ENCODE measurements around the gene OR1F1. TPM values are rescaled to one million over a fixed set of nuclear protein-coding genes. Genes with fewer than 3 reads are reported as not detected.
A peak's percentile ranks its signal among the peaks of the same experiment; 100 is the strongest.

OR1F1 gene
- total and polyA plus RNA-seq, 2 donors (not counting 1 experiment from before 2014, with no cell fraction given), result 0.23 TPM; not detected in 1

- no peak overlapping the region for H3K9ac ChIP-seq (ENCODE audit: insufficient read depth, low read length)
- DNase-seq (ENCODE audit: low read depth in 2 of 2), result no peak
- H3K27ac ChIP-seq (ENCODE audit: insufficient read depth, low read length), result no peak overlapping the region
- no peaks in the 10 kb centered on the region for H3K9me3 ChIP-seq (ENCODE audit: control insufficient read depth, insufficient read depth, low read depth, low read length)
- H3K36me3 ChIP-seq (ENCODE audit: control insufficient read depth, insufficient read depth, low read length), result no peaks in the 10 kb centered on the region
- H3K79me2 ChIP-seq (ENCODE audit: control insufficient read depth, insufficient read depth, low read length), result no peaks in the 10 kb centered on the region
- no peak overlapping the region for H3K4me2 ChIP-seq (ENCODE audit: extremely low read depth, insufficient read depth, low read length)
- peaks cover 20% of the 10 kb centered on the region for H3K27me3 ChIP-seq (ENCODE audit: control insufficient read depth, insufficient read depth, low read length)
- TF ChIP-seq EZH2 (IDR thresholded peaks at IDR 0.05; ENCODE audit: low read length, missing control alignments), result peak; percentile 35
- TF ChIP-seq, protein P1, sequence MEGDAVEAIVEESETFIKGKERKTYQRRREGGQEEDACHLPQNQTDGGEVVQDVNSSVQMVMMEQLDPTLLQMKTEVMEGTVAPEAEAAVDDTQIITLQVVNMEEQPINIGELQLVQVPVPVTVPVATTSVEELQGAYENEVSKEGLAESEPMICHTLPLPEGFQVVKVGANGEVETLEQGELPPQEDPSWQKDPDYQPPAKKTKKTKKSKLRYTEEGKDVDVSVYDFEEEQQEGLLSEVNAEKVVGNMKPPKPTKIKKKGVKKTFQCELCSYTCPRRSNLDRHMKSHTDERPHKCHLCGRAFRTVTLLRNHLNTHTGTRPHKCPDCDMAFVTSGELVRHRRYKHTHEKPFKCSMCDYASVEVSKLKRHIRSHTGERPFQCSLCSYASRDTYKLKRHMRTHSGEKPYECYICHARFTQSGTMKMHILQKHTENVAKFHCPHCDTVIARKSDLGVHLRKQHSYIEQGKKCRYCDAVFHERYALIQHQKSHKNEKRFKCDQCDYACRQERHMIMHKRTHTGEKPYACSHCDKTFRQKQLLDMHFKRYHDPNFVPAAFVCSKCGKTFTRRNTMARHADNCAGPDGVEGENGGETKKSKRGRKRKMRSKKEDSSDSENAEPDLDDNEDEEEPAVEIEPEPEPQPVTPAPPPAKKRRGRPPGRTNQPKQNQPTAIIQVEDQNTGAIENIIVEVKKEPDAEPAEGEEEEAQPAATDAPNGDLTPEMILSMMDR (conservative IDR thresholded peaks at IDR 0.05 in 1 of 2, IDR thresholded peaks at IDR 0.05 in 1 of 2; ENCODE audit: low read depth in 1 of 2, low read length in 2 of 2), result peak; percentile 7 to 30
- no peaks in the 10 kb centered on the region for H4K20me1 ChIP-seq (ENCODE audit: control insufficient read depth, extremely low read depth, insufficient read depth, low read length)
- no peaks in the 10 kb centered on the region for H3K4me1 ChIP-seq (ENCODE audit: control insufficient read depth, extremely low read depth, insufficient read depth, low read length)
- H3K4me3 ChIP-seq (replicated peaks in 1 of 4; ENCODE audit: control extremely low read depth in 1 of 4, insufficient read depth in 1 of 4, low read depth in 3 of 4, low read length in 4 of 4), result no peak overlapping the region
- no peak overlapping the region for H2AFZ ChIP-seq (ENCODE audit: low read length)
These were observed 13.9 kb upstream of the OR1F1 start for GRCh38 chr16:3173892-3174617.

GRCh38 chr16:3174618-3175148 is 13.3 kb upstream of the OR1F1 start:
- Histone ChIP-seq H3K9me3 (ENCODE audit: control insufficient read depth, insufficient read depth, low read depth, low read length) (no peaks in the 10 kb centered on the region), H4K20me1 (ENCODE audit: control insufficient read depth, extremely low read depth, insufficient read depth, low read length) (no peaks in the 10 kb centered on the region), H3K27ac (ENCODE audit: insufficient read depth, low read length) (no peak overlapping the region), H3K4me1 (ENCODE audit: control insufficient read depth, extremely low read depth, insufficient read depth, low read length) (no peaks in the 10 kb centered on the region), H3K36me3 (ENCODE audit: control insufficient read depth, insufficient read depth, low read length) (no peaks in the 10 kb centered on the region), H3K79me2 (ENCODE audit: control insufficient read depth, insufficient read depth, low read length) (no peaks in the 10 kb centered on the region), H3K9ac (ENCODE audit: insufficient read depth, low read length) (no peak overlapping the region), H3K4me3 (replicated peaks in 1 of 4; ENCODE audit: control extremely low read depth in 1 of 4, insufficient read depth in 1 of 4, low read depth in 3 of 4, low read length in 4 of 4) (no peak overlapping the region), H3K27me3 (ENCODE audit: control insufficient read depth, insufficient read depth, low read length) (peaks cover 18% of the 10 kb centered on the region), H3K4me2 (ENCODE audit: extremely low read depth, insufficient read depth, low read length) (no peak overlapping the region), H2AFZ (ENCODE audit: low read length) (no peak overlapping the region)
- no peak for TF ChIP-seq EZH2 (IDR thresholded peaks at IDR 0.05; ENCODE audit: low read length, missing control alignments)
- TF ChIP-seq, protein P1 (conservative IDR thresholded peaks at IDR 0.05 in 1 of 2, IDR thresholded peaks at IDR 0.05 in 1 of 2; ENCODE audit: low read depth in 1 of 2, low read length in 2 of 2), result no peak
- no peak for DNase-seq (ENCODE audit: low read depth in 2 of 2)

DNA sequence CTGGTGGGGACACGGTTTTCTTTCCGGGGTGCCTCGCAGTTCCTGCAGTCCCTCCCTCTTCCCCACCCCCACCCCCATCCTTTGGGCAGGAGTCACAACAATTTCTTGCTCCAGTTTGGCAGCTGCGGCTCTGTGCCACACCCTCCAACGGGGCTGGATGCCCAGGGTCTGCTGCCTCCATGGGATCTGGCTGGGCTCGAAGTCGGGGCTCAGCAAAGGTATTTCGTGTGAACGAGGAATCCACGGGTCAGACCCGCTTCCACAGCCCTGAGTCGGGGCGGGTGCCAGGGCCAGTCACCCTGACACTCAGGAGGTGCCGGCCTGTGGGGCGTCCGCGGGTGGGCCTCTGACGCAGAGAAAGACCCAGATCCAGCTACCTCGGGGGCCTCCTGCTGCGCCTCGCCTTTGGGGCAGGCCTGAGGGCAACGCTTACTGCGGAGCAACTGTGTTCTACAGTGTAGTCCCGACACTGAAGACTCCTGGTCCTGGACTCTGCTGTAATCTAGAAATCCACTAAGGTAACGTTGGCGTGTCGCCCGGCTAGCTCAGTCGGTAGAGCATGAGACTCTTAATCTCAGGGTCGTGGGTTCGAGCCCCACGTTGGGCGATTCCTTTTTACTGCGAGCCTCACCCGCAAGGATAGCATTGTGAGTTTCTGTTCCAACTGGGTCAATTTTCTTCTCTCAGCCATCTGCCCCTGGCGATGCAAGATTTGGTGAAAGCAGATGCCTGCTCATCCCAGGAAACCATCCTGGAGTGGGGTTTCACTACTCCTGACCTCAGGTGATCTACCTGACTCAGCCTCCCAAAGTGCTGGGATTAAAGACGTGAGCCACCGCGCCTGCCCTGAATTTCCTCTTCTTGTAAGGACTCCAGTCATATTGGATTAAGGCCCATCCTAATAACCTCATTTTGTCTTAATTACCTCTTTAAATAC is 12.6 kb upstream of the OR1F1 start:
- Histone ChIP-seq H3K27ac (ENCODE audit: insufficient read depth, low read length) (no peak overlapping the region), H3K9me3 (ENCODE audit: control insufficient read depth, insufficient read depth, low read depth, low read length) (no peaks in the 10 kb centered on the region), H3K27me3 (ENCODE audit: control insufficient read depth, insufficient read depth, low read length) (peaks cover 14% of the 10 kb centered on the region), H4K20me1 (ENCODE audit: control insufficient read depth, extremely low read depth, insufficient read depth, low read length) (no peaks in the 10 kb centered on the region), H3K4me2 (ENCODE audit: extremely low read depth, insufficient read depth, low read length) (peak overlapping the region; percentile 66), H3K4me1 (ENCODE audit: control insufficient read depth, extremely low read depth, insufficient read depth, low read length) (no peaks in the 10 kb centered on the region), H2AFZ (ENCODE audit: low read length) (no peak overlapping the region), H3K36me3 (ENCODE audit: control insufficient read depth, insufficient read depth, low read length) (no peaks in the 10 kb centered on the region), H3K9ac (ENCODE audit: insufficient read depth, low read length) (no peak overlapping the region), H3K79me2 (ENCODE audit: control insufficient read depth, insufficient read depth, low read length) (no peaks in the 10 kb centered on the region), H3K4me3 (replicated peaks in 1 of 4; ENCODE audit: control extremely low read depth in 1 of 4, insufficient read depth in 1 of 4, low read depth in 3 of 4, low read length in 4 of 4) (peak overlapping the region in 2 of 4 experiments; percentile 10 to 15)
- peak in 1 of 2 donors; percentile 23 for DNase-seq (ENCODE audit: low read depth in 2 of 2)
- TF ChIP-seq, protein P1 (conservative IDR thresholded peaks at IDR 0.05 in 1 of 2, IDR thresholded peaks at IDR 0.05 in 1 of 2; ENCODE audit: low read depth in 1 of 2, low read length in 2 of 2), result no peak
- TF ChIP-seq EZH2 (IDR thresholded peaks at IDR 0.05; ENCODE audit: low read length, missing control alignments), result no peak

Data from fibroblast of lung (primary cell).